ENCODE measurements around the gene IGLON5.

DNA sequence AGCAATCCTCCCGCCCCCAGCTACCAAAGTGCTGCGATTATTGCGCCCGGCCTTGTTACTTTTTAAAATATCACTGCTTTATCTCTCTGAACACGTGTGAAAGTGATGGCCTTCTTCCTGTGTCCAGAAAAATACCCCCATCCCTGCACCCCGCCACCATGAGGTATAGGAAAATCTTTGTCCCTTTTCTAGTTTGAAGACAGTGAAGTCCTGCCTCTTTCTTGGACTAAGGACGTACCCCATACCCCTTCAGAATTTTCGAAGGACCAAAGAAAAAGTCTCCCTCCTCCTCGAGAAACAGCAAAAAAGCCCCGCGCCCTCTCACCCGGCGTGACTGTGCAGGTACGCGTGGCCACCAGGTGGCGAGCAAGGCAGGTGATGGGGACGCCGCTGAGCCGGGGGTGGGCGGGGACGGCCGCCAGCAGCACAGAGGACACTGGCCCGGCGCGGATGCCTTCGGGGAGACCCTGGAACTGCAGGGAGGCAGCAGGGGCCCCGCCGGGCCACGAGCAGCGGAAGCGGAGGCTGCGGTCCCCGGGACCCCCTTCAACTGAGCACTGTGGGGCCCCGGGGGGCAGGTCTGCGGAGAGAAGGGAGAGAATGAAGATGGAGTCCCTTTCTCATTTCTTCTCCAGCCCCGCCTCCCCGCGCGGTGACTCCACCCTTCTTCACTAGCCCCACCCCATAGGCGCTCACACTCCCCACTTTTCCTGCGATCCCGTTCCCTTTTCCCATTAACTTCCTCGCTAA, 27.3 kb downstream of the IGLON5 start:
- peak; percentile 70 to 96 (median 83) for TF ChIP-seq CTCF (optimal IDR thresholded peaks at IDR 0.05 in 1 of 3, IDR thresholded peaks at IDR 0.05 in 1 of 3, conservative IDR thresholded peaks at IDR 0.05 in 1 of 3; ENCODE audit: extremely low read depth in 1 of 3, insufficient read depth in 2 of 3, low read length in 3 of 3)
- no peak for TF ChIP-seq EZH2 (IDR thresholded peaks at IDR 0.05; ENCODE audit: low read length)
